Astrocyte (in vitro differentiated cells and primary cell): Measurements from ENCODE around the gene OR2K2.

Experiments
- CTCF ChIP-seq: IDR thresholded peaks from 2 replicates; pipeline ENCODE4 v1.5.1; 2011; ENCODE audit warnings: low read depth, mild to moderate bottlenecking, inconsistent platforms, low read length, moderate library complexity; ENCODE audit not compliant: insufficient read depth
- EZH2 ChIP-seq: IDR thresholded peaks from 2 replicates; pipeline ENCODE4 v1.6.1; 2012; ENCODE audit warnings: mild to moderate bottlenecking, low read length, inconsistent platforms; ENCODE audit not compliant: insufficient read depth

GRCh38 chr9:111300140-111300735 lies 29.8 kb downstream of the OR2K2 start:
- no peak for TF ChIP-seq CTCF
- no peak for TF ChIP-seq EZH2
